Inflammatory macrophage treated with lipopolysaccharide for 4 hours (primary cell): ENCODE data around the gene HDDC3.

Experiments used
- DNase-seq: peaks from one replicate; pipeline ENCODE4 v3.0.0-alpha.2; 2020

The HDDC3 gene

GRCh38 chr15:90889736-90890456 lies 42.5 kb downstream of the HDDC3 start:
- DNase-seq = no peak

GRCh38 chr15:90889313-90889730 lies 43.0 kb downstream of the HDDC3 start:
- no peak for DNase-seq

GRCh38 chr15:90887037-90887481 lies 45.3 kb downstream of the HDDC3 start:
- no peak for DNase-seq

GRCh38 chr15:90886291-90886614 lies 46.1 kb downstream of the HDDC3 start:
- no peak for DNase-seq

- peak; percentile 88 for DNase-seq
Measured at GRCh38 chr15:90885432-90886290, 46.7 kb downstream of the HDDC3 start.

GRCh38 chr15:90884719-90885431 lies 47.5 kb downstream of the HDDC3 start:
- DNase-seq = peak; percentile 12

GRCh38 chr15:90883976-90884718 lies 48.2 kb downstream of the HDDC3 start, which contains the start of gene FES:
FES (plus strand) TSS chr15:90884504; CDS start chr15:90885046, 542 bp downstream.
- peak; percentile 71 for DNase-seq

GRCh38 chr15:90883526-90883975 lies 48.8 kb downstream of the HDDC3 start:
- DNase-seq = no peak

GRCh38 chr15:90882781-90883525 lies 49.4 kb downstream of the HDDC3 start:
- no peak for DNase-seq

GRCh38 chr15:90881978-90882721 lies 50.2 kb downstream of the HDDC3 start:
- DNase-seq = no peak

GRCh38 chr15:90881181-90881977 lies 51.0 kb downstream of the HDDC3 start:
- no peak for DNase-seq

- no peak for DNase-seq
Measured at GRCh38 chr15:90880381-90881145, 51.8 kb downstream of the HDDC3 start.
